ENCODE results near the gene EML2. TPM values are rescaled to one million over a fixed set of nuclear protein-coding genes. Genes with fewer than 3 reads are reported as not detected.
A peak's percentile ranks its signal among the peaks of the same experiment; 100 is the strongest.

Gene EML2
- total RNA-seq, 3 donors from 2014 or later (not counting 1 experiment from before 2014, with no cell fraction given): 112 to 136 (median 117) TPM

GRCh38 chr19:45682117-45682516 lies 42.9 kb upstream of the EML2 start:
- no peak overlapping the region for H3K27ac ChIP-seq (ENCODE audit: low read length)
- WGBS (ENCODE audit: insufficient coverage): 91% methylated on average over 8 of the region's 8 CpGs
- Mint-ChIP-seq H3K9me3 (no peaks in the 10 kb centered on the region), H3K27me3 (ENCODE audit: low read depth in 2 of 2) (peaks cover 0 to 10% of the 10 kb centered on the region in 2 donors), H3K4me3 (no peak overlapping the region), H3K4me1 (peaks cover 17 to 18% of the 10 kb centered on the region in 2 donors), H3K36me3 (no peaks in the 10 kb centered on the region), H3K27ac (peak overlapping the region in 1 of 2 donors; percentile 7)
- DNase-seq (no peak), ATAC-seq (no peak)
- H3K36me3 ChIP-seq (ENCODE audit: control insufficient read depth, insufficient read depth, low read length): peaks cover 12% of the 10 kb centered on the region
- H3K9me3 ChIP-seq (ENCODE audit: control insufficient read depth, insufficient read depth, low read length): no peaks in the 10 kb centered on the region
- H3K27me3 ChIP-seq (ENCODE audit: control insufficient read depth, insufficient read depth, low read length): peaks cover 6% of the 10 kb centered on the region
- intact Hi-C loops (cut with micrococcal nuclease): loop anchor here (5.0 kb wide), 1 partner anchor 75 kb away; no protein-coding TSS in a partner anchor
- TF ChIP-seq CTCF (IDR thresholded peaks at IDR 0.05): no peak
- H3K4me1 ChIP-seq (ENCODE audit: control insufficient read depth, insufficient read depth, low read length): peaks cover 24% of the 10 kb centered on the region
- no peak overlapping the region for H3K4me3 ChIP-seq (ENCODE audit: low read length)

- peak overlapping the region; percentile 7 to 86 for H3K27ac Mint-ChIP-seq
- TF ChIP-seq CTCF (IDR thresholded peaks at IDR 0.05): peak; percentile 94
- DNase-seq (peak; percentile 89 to 91), ATAC-seq (peak; percentile 92 to 99 (median 95))
- intact Hi-C loops (cut with micrococcal nuclease): loop anchor here (1.0 to 5.0 kb wide), 3 partner anchors 15 to 158 kb away; no protein-coding TSS in a partner anchor
- Histone ChIP-seq H3K4me3 (ENCODE audit: low read length) (peak overlapping the region; percentile 23), H3K36me3 (ENCODE audit: control insufficient read depth, insufficient read depth, low read length) (peaks cover 9% of the 10 kb centered on the region), H3K27me3 (ENCODE audit: control insufficient read depth, insufficient read depth, low read length) (peaks cover 11% of the 10 kb centered on the region), H3K27ac (ENCODE audit: low read length) (no peak overlapping the region), H3K4me1 (ENCODE audit: control insufficient read depth, insufficient read depth, low read length) (peaks cover 30% of the 10 kb centered on the region), H3K9me3 (ENCODE audit: control insufficient read depth, insufficient read depth, low read length) (no peaks in the 10 kb centered on the region)
- no peaks in the 10 kb centered on the region for H3K36me3 Mint-ChIP-seq
- H3K4me3 Mint-ChIP-seq: peak overlapping the region; percentile 81
- H3K9me3 Mint-ChIP-seq: no peaks in the 10 kb centered on the region
- WGBS (ENCODE audit: insufficient coverage): 2% methylated on average over 51 of the region's 51 CpGs
- peaks cover 17 to 24% of the 10 kb centered on the region in 2 donors for H3K4me1 Mint-ChIP-seq
- peaks cover 0 to 12% of the 10 kb centered on the region in 2 donors for H3K27me3 Mint-ChIP-seq (ENCODE audit: low read depth in 2 of 2)
Observed at GRCh38 chr19:45681391-45682015, 42.3 kb upstream of the EML2 start.

- H3K4me1 Mint-ChIP-seq: peaks cover 17 to 25% of the 10 kb centered on the region in 2 donors
- peak overlapping the region in 1 of 2 donors; percentile 27 for H3K27ac Mint-ChIP-seq
- H3K4me3 Mint-ChIP-seq: peak overlapping the region; percentile 89
- H3K9me3 Mint-ChIP-seq: no peaks in the 10 kb centered on the region
- Histone ChIP-seq H3K4me3 (ENCODE audit: low read length) (no peak overlapping the region), H3K27ac (ENCODE audit: low read length) (no peak overlapping the region), H3K27me3 (ENCODE audit: control insufficient read depth, insufficient read depth, low read length) (peaks cover 11% of the 10 kb centered on the region), H3K4me1 (ENCODE audit: control insufficient read depth, insufficient read depth, low read length) (peaks cover 31% of the 10 kb centered on the region), H3K9me3 (ENCODE audit: control insufficient read depth, insufficient read depth, low read length) (no peaks in the 10 kb centered on the region), H3K36me3 (ENCODE audit: control insufficient read depth, insufficient read depth, low read length) (no peaks in the 10 kb centered on the region)
- ATAC-seq: peak; percentile 39 to 46 (median 46)
- DNase-seq: peak; percentile 59 to 92
- intact Hi-C loops (cut with micrococcal nuclease): no loop called here
- H3K27me3 Mint-ChIP-seq (ENCODE audit: low read depth in 2 of 2): peaks cover 0 to 18% of the 10 kb centered on the region in 2 donors
- WGBS (ENCODE audit: insufficient coverage): 4% methylated on average over 48 of the region's 49 CpGs
- TF ChIP-seq CTCF (IDR thresholded peaks at IDR 0.05): no peak
- no peaks in the 10 kb centered on the region for H3K36me3 Mint-ChIP-seq
Observed at GRCh38 chr19:45677351-45678230, 38.4 kb upstream of the EML2 start.

Measured in natural killer cell (primary cell).